Lower lobe of right lung (tissue), 2 donors: ENCODE measurements around the gene VPS37B. TPM values are rescaled to one million over a fixed set of nuclear protein-coding genes. Genes with fewer than 3 reads are reported as not detected.

Experiments used
- ATAC-seq, 2 donors: fragments of 200-7000 bp; cut with Tn5 transposase; one replicate each; pipeline ENCODE4 v1.9.1; 2020 to 2022; ENCODE audit warnings: mild to moderate bottlenecking in 2 of 2, moderate library complexity in 2 of 2
- DNase-seq: peaks from one replicate; pipeline ENCODE4 v3.0.0-alpha.2; 2020
- H3K27ac ChIP-seq: fragments of 200-600 bp; one replicate; pipeline ENCODE4 v1.8.0; 2022
- H3K27me3 ChIP-seq: fragments of 200-600 bp; one replicate; pipeline ENCODE4 v1.8.0; 2022; ENCODE audit warnings: low read depth
- H3K36me3 ChIP-seq: fragments of 200-600 bp; one replicate; pipeline ENCODE4 v1.8.0; 2022; ENCODE audit warnings: mild to moderate bottlenecking
- H3K4me1 ChIP-seq: fragments of 200-600 bp; one replicate; pipeline ENCODE4 v1.8.0; 2022
- H3K4me3 ChIP-seq: fragments of 200-600 bp; one replicate; pipeline ENCODE4 v1.8.0; 2022; ENCODE audit warnings: mild to moderate bottlenecking
- H3K9me3 ChIP-seq: fragments of 200-600 bp; one replicate; pipeline ENCODE4 v1.8.0; 2022
- CTCF ChIP-seq: fragments of 200-600 bp; IDR thresholded peaks from one replicate; pipeline ENCODE4 v1.8.0; 2022; ENCODE audit warnings: antibody characterized with exemption, mild to moderate bottlenecking
- intact Hi-C: fragments of 100-400 bp; cut with DNase I; formaldehyde crosslinking; loops from one replicate; pipeline ENCODE4 v1.11.0; 2022
- total RNA-seq: library from RNA; stranded (reverse); fragmentation: NEBNext Ultra II Directional; extraction: Animal tissue kit (Norgen Biotek cat#: 25700); gene quantifications from one replicate; pipeline ENCODE4 v1.2.1, GENCODE V29; 2021
- donor health status: DM: no; HTN: yes; CAD: no; lungs with severe emphysema.

Gene VPS37B
- total RNA-seq, 1 donor from 2014 or later: 34.5 TPM

DNA sequence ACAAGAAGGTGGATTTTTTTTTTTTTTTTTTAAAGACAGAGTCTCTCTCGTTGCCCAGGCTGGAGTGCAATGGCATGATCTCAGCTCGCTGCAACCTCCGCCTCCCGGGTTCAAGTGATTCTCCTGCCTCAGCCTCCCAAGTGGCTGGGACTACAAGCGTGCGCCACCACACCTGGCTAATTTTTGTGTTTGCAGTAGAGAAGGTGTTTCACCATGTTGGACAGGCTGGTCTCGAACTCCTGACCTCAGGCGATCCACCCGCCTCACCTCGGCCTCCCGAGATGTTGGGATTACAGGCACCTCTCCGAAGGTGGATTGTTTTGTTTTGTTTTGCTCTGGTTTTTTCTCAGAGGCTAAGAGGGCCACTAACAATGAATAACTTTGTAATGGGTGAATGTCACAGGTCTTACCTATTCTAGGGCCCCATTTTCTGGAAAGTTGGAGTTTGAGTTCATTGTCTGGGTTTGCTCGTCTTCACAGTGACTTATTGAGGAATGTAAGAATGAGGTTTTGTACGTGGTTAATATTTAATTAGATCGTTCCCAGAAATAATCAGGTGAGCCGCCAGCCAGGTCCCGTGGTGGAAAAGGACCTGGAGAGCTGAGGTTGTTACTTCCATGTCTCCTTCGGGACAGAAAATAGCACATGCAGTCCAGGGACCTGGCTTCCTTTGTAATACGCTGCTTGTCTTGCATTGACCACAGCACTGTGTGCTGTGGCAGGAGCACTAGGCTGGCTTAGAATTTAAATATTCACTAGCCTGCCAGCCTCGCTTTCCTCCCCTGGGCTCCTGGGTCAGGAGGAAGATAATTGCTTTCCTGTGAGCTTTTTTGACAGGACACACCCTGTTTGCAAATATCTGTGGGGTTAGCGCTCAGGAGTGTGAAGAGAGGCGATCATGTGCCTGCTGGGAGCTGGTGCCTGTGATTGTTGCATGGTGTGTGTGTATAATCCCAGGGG, 58.3 kb downstream of the VPS37B start:
- H3K27me3 ChIP-seq: no peaks in the 10 kb centered on the region
- H3K4me3 ChIP-seq: peak overlapping the region; percentile 70
- peaks cover 39% of the 10 kb centered on the region for H3K4me1 ChIP-seq
- TF ChIP-seq CTCF: no peak
- ATAC-seq (no peak), DNase-seq (peak; percentile 28)
- no peaks in the 10 kb centered on the region for H3K36me3 ChIP-seq
- H3K9me3 ChIP-seq: no peaks in the 10 kb centered on the region
- H3K27ac ChIP-seq: peak overlapping the region; percentile 81
- intact Hi-C loops: no loop called here

GRCh38 chr12:122836027-122836921, 59.6 kb downstream of the VPS37B start:
- H3K9me3 ChIP-seq: no peaks in the 10 kb centered on the region
- DNase-seq (peak; percentile 55), ATAC-seq (peak; percentile 55 to 58)
- no peaks in the 10 kb centered on the region for H3K27me3 ChIP-seq
- peak overlapping the region; percentile 70 for H3K4me3 ChIP-seq
- intact Hi-C loops: no loop called here
- no peak for TF ChIP-seq CTCF
- H3K4me1 ChIP-seq: peaks cover 32% of the 10 kb centered on the region
- no peaks in the 10 kb centered on the region for H3K36me3 ChIP-seq
- H3K27ac ChIP-seq: peak overlapping the region; percentile 81

DNA sequence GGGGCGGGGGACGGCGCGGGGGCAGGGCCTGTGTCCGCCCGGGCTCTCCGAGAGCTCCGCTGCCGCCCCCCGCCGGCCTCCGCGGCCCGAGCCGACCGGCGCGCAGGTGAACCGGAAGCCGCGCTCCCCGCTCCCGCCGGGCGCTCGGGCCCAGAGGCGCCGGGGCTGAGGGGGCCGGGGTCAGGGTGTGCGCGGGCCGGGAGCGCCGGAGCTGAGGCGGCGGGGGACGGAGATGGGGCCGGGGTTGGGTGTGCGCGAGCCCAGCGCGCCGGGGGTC, 60.2 kb downstream of the VPS37B start:
- no peak for TF ChIP-seq CTCF
- ATAC-seq (peak; percentile 52 to 54), DNase-seq (peak; percentile 58)
- Histone ChIP-seq H3K4me1 (peaks cover 29% of the 10 kb centered on the region), H3K27me3 (no peaks in the 10 kb centered on the region), H3K36me3 (no peaks in the 10 kb centered on the region), H3K9me3 (no peaks in the 10 kb centered on the region), H3K27ac (peak overlapping the region; percentile 81), H3K4me3 (peak overlapping the region; percentile 70)
- intact Hi-C loops: no loop called here

DNA sequence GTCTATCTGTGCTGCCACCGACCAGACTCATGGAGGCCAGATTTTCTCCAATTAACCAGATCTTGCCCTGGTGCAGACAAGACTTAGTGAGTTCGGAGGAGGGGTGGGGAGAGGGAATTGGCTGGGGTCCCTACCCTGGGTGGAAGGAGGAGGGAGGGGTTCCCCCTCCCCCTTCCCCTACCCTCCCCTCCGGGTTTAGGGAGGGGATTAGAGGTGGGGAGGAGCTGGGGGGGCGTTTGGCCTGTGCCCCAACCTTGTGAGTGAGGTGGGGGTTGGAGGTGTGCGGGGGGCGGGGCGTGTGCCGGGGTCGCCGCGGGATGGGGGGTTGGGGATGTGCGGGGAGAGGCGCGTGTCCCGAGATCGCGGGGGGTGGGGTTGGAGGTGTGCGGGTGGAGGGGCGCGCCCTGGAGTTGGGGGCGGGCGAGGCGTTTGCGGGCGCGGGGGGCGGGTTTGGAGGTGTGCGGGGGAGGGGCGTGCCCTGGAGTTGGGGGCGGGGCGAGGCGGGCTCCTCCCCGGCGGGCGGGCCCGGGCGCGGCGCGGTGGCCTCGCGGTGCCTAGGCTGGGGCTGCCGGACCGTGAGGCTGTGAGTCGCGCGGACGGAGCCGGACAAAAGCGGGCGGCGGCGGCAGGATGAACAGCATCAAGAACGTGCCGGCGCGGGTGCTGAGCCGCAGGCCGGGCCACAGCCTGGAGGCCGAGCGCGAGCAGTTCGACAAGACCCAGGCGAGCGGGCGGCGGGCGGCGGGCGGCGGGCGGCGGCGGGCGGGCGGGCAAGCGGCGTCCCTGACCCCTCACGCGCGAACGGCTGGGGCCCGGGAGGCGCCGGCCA, 60.8 kb downstream of the VPS37B start, which contains the start of gene HIP1R:
TSS of gene HIP1R (plus strand) at position 537 of the 829 bp plus-strand sequence. CDS start at position 631, 94 bp downstream.
- H3K36me3 ChIP-seq: no peaks in the 10 kb centered on the region
- peak; percentile 64 to 67 for ATAC-seq
- H3K27ac ChIP-seq: peak within 1 kb of the TSS; percentile 81
- peaks cover 29% of the 10 kb centered on the region for H3K4me1 ChIP-seq
- H3K4me3 ChIP-seq: peak within 1 kb of the TSS; percentile 70
- intact Hi-C loops: no loop called here
- peak; percentile 65 for DNase-seq
- no peaks in the 10 kb centered on the region for H3K9me3 ChIP-seq
- H3K27me3 ChIP-seq: no peaks in the 10 kb centered on the region
- TF ChIP-seq CTCF: no peak
